Endodermal cell (in vitro differentiated cells): ENCODE data around the gene CITED2. TPM values are rescaled to one million over a fixed set of nuclear protein-coding genes. Genes with fewer than 3 reads are reported as not detected.
"Not testable (repeated sequence)": the region's sequence is repeated elsewhere in the genome, so short reads cannot be mapped to it uniquely, and the experiment has no call there.

ENCODE experiments used
- DNase-seq: peaks from one replicate; pipeline ENCODE4 v3.0.0-alpha.2; 2017
- H3K27ac ChIP-seq: 2 replicates; pipeline ENCODE4 v1.5.1; 2013; ENCODE audit warnings: mild to moderate bottlenecking, low read depth, low read length, moderate library complexity
- H3K27me3 ChIP-seq: 2 replicates; pipeline ENCODE4 v1.6.1; 2013; ENCODE audit warnings: mild to moderate bottlenecking, low read length, moderate library complexity; ENCODE audit not compliant: insufficient read depth, control insufficient read depth, poor library complexity, severe bottlenecking
- H3K36me3 ChIP-seq: 2 replicates; pipeline ENCODE4 v1.7.0; 2013; ENCODE audit warnings: mild to moderate bottlenecking, low read length, moderate library complexity; ENCODE audit not compliant: control insufficient read depth, insufficient read depth
- H3K4me1 ChIP-seq: one replicate; pipeline ENCODE4 v1.7.0; 2013; ENCODE audit warnings: low read length; ENCODE audit not compliant: control insufficient read depth, insufficient read depth
- H3K4me3 ChIP-seq: 2 replicates; pipeline ENCODE4 v1.5.1; 2013; ENCODE audit warnings: mild to moderate bottlenecking, low read length, moderate library complexity
- H3K9ac ChIP-seq: 2 replicates; pipeline ENCODE4 v1.6.1; 2013; ENCODE audit warnings: mild to moderate bottlenecking, low read length, moderate library complexity; ENCODE audit not compliant: poor library complexity, severe bottlenecking; ENCODE audit errors: extremely low read depth
- H3K9me3 ChIP-seq: 2 replicates; pipeline ENCODE4 v1.6.1; 2013; ENCODE audit warnings: mild to moderate bottlenecking, low read length, moderate library complexity; ENCODE audit not compliant: control insufficient read depth
- H3K27ac Mint-ChIP-seq: 2 replicates; pipeline ENCODE4 v1.8.0; 2020; ENCODE audit warnings: mixed read lengths
- H3K27me3 Mint-ChIP-seq: 2 replicates; pipeline ENCODE4 v1.8.0; 2021; ENCODE audit warnings: mild to moderate bottlenecking, mixed read lengths; ENCODE audit not compliant: insufficient read depth
- H3K36me3 Mint-ChIP-seq: 2 replicates; pipeline ENCODE4 v1.8.0; 2020; ENCODE audit warnings: low read depth, mixed read lengths
- H3K4me1 Mint-ChIP-seq: 2 replicates; pipeline ENCODE4 v1.8.0; 2020; ENCODE audit warnings: mixed read lengths
- H3K4me3 Mint-ChIP-seq: 2 replicates; pipeline ENCODE4 v1.8.0; 2020; ENCODE audit warnings: mild to moderate bottlenecking, moderate library complexity, mixed read lengths
- H3K9me3 Mint-ChIP-seq: 2 replicates; pipeline ENCODE4 v1.8.0; 2020; ENCODE audit warnings: mild to moderate bottlenecking, mixed read lengths
- CTCF ChIP-seq: fragments of 200-600 bp; sonication (generic); conservative IDR thresholded peaks from 2 replicates; pipeline ENCODE4 v1.5.0; 2021; ENCODE audit warnings: antibody characterized with exemption, mild to moderate bottlenecking
- WGBS, 2 experiments: methylation state at CpG; one replicate each; pipeline versions ENCODE4 v1.1.5 to v1.1.7; 2013; ENCODE audit warnings: missing lambda C conversion rate in 2 of 2, mixed read lengths in 1 of 2; ENCODE audit not compliant: insufficient coverage in 1 of 2, insufficient read length in 1 of 2; 5-methylcytosine and 5-hydroxymethylcytosine counted together
- total RNA-seq, 2 donors: library from RNA; stranded (reverse); fragmentation: NEBNext Ultra II Directional in 1 of 2; extraction: Animal tissue kit (Norgen Biotek cat#: 25700) in 1 of 2; gene quantifications; 2 replicates in 1 of 2; 3 replicates in 1 of 2; pipeline ENCODE4 v1.2.1, GENCODE V29; 2021

Gene CITED2
- total RNA-seq, 2 donors from 2014 or later: 80.2 to 118 TPM

GRCh38 chr6:139364982-139365379 lies 9.5 kb downstream of the CITED2 start:
- H3K27me3 Mint-ChIP-seq: no peaks in the 10 kb centered on the region
- H3K9ac ChIP-seq: no peak overlapping the region
- no peaks in the 10 kb centered on the region for H3K36me3 Mint-ChIP-seq
- H3K4me1 Mint-ChIP-seq: peaks cover 34% of the 10 kb centered on the region
- H3K4me3 Mint-ChIP-seq: no peak overlapping the region
- no peak overlapping the region for H3K4me3 ChIP-seq
- WGBS, 2 experiments: 89 to 96% methylated on average over 2 of the region's 3 CpGs
- no peak overlapping the region for H3K27ac ChIP-seq
- H3K27ac Mint-ChIP-seq: no peak overlapping the region
- no peaks in the 10 kb centered on the region for H3K36me3 ChIP-seq
- H3K9me3 Mint-ChIP-seq: no peaks in the 10 kb centered on the region
- no peak for DNase-seq
- no peaks in the 10 kb centered on the region for H3K27me3 ChIP-seq
- no peak for TF ChIP-seq CTCF
- no peaks in the 10 kb centered on the region for H3K9me3 ChIP-seq
- peaks cover 12% of the 10 kb centered on the region for H3K4me1 ChIP-seq

GRCh38 chr6:139364302-139364981 lies 10.0 kb downstream of the CITED2 start:
- WGBS, 2 experiments: 70 to 89% methylated on average over 2 to 4 of the region's 4 CpGs
- Histone ChIP-seq H3K9ac (no peak overlapping the region), H3K27me3 (no peaks in the 10 kb centered on the region), H3K36me3 (no peaks in the 10 kb centered on the region), H3K4me1 (peaks cover 12% of the 10 kb centered on the region), H3K27ac (no peak overlapping the region), H3K4me3 (no peak overlapping the region), H3K9me3 (no peaks in the 10 kb centered on the region)
- Mint-ChIP-seq H3K4me3 (no peak overlapping the region), H3K4me1 (peaks cover 30% of the 10 kb centered on the region), H3K27ac (no peak overlapping the region), H3K27me3 (no peaks in the 10 kb centered on the region), H3K36me3 (no peaks in the 10 kb centered on the region), H3K9me3 (no peaks in the 10 kb centered on the region)
- DNase-seq: no peak
- peak; percentile 88 for TF ChIP-seq CTCF

DNA sequence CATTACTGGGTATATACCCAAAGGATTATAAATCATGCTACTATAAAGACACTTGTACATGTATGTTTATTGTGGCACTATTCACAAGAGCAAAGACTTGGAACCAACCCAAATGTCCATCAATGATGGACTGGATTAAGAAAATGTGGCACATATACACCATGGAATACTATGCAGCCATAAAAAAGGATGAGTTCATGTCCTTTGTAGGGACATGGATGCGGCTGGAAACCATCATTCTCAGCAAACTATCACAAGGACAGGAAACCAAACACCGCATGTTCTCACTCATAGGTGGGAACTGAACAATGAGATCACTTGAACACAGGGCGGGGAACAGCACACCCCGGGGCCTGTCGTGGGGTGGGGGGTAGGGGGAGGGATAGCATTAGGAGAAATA lies 10.7 kb downstream of the CITED2 start:
- H3K4me1 ChIP-seq: peaks cover 12% of the 10 kb centered on the region
- H3K4me1 Mint-ChIP-seq: peaks cover 26% of the 10 kb centered on the region
- H3K27me3 ChIP-seq, H3K9ac ChIP-seq, H3K9me3 ChIP-seq, H3K9me3 Mint-ChIP-seq, H3K27ac ChIP-seq, H3K36me3 Mint-ChIP-seq, H3K4me3 Mint-ChIP-seq, H3K27ac Mint-ChIP-seq, DNase-seq, H3K36me3 ChIP-seq, H3K27me3 Mint-ChIP-seq, H3K4me3 ChIP-seq: not testable (repeated sequence)
- WGBS, 2 experiments: 98 to 100% methylated on average over 2 to 5 of the region's 5 CpGs

DNA sequence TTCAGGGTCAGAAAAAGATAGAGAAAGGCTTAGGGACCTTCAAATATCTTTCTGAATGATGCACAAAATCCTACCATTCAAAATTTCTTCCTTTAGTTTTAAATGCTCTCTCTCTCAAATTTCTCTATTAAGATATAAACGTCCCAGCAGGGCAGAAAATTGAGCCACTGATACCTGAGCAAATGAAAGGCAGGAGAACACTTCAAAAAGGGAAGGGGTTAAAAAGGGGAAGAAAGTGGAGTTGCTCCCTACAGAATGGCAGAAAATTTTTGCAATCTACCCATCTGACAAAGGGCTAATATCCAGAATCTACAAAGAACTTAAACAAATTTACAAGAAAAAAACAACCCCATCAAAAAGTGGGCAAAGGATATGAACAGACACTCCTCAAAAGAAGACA lies 11.3 kb downstream of the CITED2 start:
- 77% methylated on average over 1 of the region's 1 CpG; no CpG with 5 or more reads in 1 of the 2 experiments for WGBS, 2 experiments
- not testable (repeated sequence) for H3K36me3 Mint-ChIP-seq, H3K27ac Mint-ChIP-seq, DNase-seq, H3K27me3 Mint-ChIP-seq, H3K4me3 ChIP-seq, H3K27me3 ChIP-seq, H3K36me3 ChIP-seq, H3K4me3 Mint-ChIP-seq, H3K9me3 ChIP-seq, H3K9ac ChIP-seq, H3K9me3 Mint-ChIP-seq, H3K27ac ChIP-seq, H3K4me1 ChIP-seq
- H3K4me1 Mint-ChIP-seq: peaks cover 22% of the 10 kb centered on the region
